GM21619 (cell line): ENCODE data around the gene ARMH4.

ENCODE experiments used
- ATAC-seq: cut with Tn5 transposase; IDR thresholded peaks from one replicate; pipeline ENCODE4 v1.9.1; 2021; ENCODE audit not compliant: unreplicated experiment

ARMH4 gene

DNA sequence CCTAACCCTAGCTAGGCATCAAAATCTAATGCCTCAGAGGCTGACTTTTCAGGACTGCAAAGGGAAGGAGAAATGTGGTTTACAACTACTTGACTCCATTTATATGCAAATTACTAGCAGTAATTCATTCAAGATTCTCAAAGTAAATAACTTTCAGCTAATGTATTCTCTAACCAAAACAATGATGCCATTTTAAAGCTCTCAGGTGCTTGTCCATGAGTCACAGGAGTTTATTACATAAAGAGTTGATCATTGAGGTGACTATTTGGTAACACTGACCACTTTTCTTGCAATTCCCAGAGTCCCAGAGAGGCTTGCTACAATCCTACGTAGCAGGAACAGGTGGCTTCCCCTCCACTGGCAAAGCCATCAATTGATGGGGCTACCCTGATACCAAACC is 177.1 kb downstream of the ARMH4 start:
- no peak for ATAC-seq

DNA sequence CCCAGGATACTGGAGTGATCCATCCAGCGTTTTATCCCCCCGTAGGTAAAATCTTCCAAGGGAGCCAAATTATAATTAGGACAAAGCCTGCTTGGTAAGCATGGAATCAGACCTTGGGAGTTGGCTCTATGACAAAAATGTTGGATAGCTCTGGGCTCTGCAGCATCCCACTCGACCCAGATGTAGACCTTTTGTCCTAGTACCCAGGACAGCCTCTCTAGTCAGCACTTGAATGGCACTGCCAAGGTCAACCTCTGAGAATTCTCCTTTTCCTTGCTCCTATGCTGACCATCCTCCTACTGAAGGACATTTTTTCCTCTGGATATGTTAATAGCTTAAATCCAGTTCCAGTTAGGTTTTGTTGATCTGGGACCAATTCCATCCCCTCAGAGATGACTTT is 181.4 kb downstream of the ARMH4 start:
- ATAC-seq = no peak

DNA sequence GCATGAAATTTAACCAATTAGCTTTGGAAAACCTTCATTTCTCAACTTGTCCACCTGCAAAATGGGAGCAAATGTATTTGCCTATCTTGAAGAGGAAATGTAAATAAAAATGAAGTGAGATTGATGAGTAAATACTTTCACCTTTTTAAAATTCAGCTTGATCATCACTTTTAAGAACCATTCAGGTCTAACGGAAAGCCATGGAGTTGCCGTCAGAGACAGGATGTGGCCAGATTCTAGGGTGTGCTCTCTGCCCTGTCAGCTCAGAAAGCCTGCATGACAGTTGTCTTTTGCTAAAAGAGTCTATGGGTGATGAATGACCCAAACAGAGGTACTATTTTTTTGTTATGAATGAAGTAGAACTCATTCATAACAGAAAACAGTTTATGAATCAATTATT is 181.8 kb downstream of the ARMH4 start:
- ATAC-seq = no peak

DNA sequence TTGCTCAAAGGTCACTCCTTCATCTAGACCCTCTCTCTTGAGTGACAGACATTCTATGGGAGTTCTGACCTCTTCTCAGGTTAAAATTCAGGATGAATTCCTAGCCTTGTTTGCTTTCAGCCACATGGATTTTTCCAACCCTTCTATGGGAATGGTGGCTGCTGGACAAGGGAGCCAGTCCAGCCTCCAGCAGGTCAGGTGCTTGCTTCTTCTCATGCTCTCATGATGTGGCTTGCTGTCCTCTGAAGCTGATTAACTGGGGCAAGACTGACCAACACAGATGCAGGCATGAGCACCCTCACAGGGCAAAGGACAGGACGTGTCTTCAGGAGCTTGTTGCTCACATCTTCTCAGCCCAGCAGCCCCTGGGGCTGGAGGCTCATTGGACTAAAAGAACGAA is 188.9 kb downstream of the ARMH4 start:
- no peak for ATAC-seq

DNA sequence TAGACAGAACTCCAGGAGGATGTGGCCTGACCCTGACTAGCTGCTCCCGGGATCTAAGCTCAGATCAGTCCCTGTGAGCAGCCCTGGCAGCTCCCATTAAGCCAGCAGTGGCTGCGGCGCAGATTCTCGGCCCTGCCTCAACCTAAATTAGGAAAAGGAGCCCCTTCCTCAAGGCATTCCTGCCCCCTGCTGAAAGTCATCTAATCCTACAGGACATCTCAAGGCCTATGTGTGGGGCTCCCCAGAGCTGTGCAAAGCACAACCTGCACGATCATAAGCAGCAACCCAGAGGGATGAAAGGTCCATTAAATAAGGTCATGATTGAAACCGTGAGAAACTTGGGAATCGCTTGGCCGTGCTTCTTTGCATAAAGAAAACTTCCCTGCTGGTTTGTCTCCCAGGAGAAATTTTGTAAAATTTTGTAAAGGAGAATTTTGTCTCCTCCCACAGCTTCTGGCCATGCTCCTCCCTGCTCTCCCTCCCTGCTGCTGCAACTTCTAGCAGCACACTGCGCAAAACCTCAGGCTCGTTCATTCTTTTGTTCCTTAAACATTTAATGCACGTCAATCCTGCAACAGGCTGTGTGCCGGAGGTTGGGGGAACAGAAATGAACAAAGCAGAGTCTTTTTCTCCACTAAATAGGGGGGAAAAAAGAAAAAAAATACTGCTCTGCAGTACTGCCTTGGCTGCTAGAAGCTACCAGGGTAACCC is 189.5 kb downstream of the ARMH4 start:
- ATAC-seq = no peak

DNA sequence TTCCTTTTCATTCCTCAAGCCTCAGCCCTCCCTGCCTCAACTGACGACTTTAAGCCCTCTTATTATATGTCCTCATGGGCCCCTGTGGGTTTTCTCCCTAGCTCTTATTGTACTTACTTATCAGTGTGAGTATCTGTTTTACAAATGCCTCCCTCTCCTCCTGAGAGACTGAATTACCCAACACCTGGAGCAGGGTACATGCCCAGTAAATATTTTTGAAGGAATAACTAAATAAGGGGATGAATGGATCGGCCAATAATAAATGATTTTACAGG is 190.3 kb downstream of the ARMH4 start:
- ATAC-seq = no peak

DNA sequence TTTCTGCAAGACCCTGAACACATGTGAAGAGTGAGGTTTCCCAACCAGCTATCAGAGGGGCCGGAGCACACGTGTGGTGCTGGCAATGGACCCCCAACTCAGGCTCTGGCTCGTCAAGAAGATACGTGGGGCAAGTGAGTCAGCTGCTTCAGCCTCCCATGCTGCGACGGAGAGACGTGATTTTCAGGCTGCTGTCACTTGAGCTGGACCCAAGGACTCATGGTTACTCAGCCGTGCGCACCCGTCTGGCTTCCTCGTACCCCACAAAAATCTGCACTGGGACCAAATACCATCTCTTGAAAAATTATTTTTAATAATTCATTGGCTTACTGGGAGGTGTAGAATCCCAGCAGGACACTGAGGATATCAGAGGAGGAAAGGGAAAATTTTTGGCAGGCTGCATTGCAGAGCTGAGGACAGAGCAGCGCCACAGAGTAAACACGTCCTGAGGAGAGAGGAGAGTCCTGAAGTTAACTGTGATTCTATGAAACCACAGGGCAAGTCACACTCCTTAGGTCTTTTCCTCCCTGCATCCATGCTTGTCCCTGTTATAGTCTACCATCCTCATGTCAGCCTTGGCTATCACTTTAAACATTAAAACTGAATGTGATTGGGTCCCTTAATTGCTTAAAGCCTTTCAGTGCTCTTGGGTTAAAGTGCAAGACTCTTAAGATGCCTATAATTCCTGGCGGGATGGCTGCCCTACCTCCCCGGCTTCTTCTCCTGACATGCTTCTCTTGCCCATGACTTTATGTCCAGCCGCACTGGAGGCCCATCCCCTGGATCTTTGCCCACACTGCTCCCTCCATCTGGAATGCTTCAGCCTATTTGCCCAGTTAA is 190.8 kb downstream of the ARMH4 start:
- ATAC-seq = no peak

DNA sequence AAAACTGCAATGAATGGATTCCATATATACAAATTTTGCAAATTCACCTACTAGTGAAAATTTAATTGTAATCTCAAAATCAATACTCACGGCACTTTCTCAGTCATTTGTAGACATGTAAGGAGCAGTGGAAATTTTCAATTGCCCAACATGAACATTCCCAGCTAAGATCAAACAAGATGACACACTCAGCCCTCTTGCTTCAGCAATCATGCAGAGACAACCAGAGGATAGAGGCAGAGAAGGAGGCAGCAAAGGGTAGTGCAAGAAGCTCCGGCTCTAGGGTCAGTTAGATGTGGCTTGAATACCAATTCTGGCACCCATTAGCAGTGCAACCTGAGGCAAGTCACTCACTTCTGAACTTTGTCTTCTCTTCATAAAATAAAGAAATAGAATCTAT is 194.6 kb downstream of the ARMH4 start:
- no peak for ATAC-seq
